Fibroblast of skin of right biceps (primary cell): Measurements from ENCODE around the gene ACBD4.

Experiments used
- DNase-seq: peaks from one replicate; pipeline ENCODE4 v3.0.0-alpha.2; 2013

ACBD4 gene

GRCh38 chr17:45161288-45162024 is 26.0 kb downstream of the ACBD4 start, which contains the start of gene HEXIM2:
TSS of gene HEXIM2 (plus strand) at chr17:45161875. CDS start at chr17:45162794, 919 bp downstream.
- DNase-seq: peak; percentile 100

DNA sequence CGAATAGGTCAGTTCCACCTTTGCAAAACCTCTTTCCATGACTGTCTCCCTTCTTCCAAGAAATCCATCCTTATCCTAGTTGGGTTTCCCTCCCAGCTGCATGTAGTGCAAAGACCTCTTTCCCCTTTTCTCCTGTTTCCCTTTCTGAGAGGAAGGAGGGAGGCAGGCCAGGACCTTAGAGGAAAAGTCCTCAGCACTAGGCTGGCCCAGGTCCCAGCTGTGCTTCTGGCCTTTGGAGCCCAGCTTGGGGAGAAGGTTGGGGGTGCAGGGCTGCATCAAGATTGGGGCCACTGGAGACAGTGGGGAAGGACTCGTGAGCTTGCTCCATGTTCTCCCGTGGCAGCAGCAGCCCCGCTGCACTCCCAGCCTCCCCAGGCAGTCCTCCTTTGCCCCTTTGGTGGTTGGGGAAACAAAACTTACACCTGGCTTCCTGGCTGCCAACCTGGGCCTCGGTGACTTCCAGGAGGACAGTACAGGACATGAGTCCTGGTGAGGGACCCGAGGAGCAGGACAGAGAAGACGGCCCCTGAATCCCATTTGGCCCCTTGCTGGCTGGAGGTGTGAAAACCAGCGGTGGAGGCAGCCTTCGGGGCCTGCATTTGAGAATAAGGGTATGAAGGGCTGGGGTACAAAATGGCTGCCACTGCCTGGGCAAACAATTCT is 26.7 kb downstream of the ACBD4 start:
- no peak for DNase-seq

DNA sequence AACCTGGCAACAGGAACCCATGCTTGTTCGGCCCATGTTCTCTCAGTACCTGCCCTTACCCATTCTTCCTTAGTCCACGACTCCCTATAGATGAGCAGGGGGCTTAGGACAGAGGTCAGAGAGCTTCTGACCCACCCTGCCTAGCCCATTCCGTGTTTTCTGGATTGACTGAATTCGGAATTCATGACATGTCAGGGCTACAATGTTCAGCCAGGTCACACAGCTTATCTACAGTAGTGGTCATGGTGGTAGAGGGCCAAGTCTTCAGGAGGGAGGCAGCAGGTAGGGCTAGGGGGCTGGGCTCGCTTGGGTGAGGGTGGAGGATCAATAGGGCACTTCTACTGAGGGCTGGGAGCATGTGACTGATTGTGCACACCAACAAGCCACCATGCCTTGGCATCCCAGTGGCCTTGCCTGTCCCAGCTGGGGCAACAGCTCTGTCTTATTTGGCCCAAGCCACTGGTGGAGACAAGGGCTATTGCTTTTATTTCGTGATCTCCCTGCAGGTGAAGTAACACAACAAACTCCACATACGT is 29.3 kb downstream of the ACBD4 start:
- DNase-seq: no peak

GRCh38 chr17:45168991-45169752 is 33.7 kb downstream of the ACBD4 start:
- DNase-seq: no peak

DNA sequence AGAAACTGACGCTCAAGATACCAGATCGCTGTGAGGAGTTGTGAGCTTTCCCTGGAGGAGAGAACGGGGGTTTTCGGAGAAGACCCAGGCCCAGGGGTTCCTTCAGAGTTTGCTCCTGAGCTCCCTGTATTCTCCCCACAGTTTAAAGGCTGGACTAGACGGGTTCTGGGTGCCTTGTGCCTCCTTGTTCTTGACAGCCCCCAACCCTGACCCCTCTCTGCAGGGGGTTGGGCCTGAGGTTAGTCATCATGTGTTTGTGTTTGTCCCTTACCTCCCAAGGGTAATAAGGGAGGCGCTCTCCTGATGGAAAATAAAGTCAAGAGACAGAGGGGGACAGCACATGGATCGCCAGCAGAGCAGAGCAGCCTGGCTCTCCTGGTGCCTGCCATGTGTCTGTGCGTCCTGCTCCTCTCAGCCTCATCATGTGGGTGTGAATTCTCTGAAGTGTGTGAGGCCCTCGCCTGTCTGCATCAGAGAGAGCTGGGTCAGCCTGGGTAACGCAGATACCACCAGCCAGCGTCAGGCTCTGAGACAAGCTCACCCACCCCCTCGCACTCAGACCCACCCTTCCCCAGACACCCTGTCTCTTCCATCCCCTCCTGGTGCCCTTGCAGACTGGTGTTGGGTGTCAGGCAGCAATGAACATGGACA is 34.9 kb downstream of the ACBD4 start:
- no peak for DNase-seq

- peak; percentile 65 for DNase-seq
These were observed 35.4 kb downstream of the ACBD4 start for GRCh38 chr17:45170931-45171337.

GRCh38 chr17:45171338-45172231 is 36.1 kb downstream of the ACBD4 start:
- DNase-seq: peak; percentile 31

GRCh38 chr17:45172232-45172540 is 36.7 kb downstream of the ACBD4 start:
- no peak for DNase-seq

DNA sequence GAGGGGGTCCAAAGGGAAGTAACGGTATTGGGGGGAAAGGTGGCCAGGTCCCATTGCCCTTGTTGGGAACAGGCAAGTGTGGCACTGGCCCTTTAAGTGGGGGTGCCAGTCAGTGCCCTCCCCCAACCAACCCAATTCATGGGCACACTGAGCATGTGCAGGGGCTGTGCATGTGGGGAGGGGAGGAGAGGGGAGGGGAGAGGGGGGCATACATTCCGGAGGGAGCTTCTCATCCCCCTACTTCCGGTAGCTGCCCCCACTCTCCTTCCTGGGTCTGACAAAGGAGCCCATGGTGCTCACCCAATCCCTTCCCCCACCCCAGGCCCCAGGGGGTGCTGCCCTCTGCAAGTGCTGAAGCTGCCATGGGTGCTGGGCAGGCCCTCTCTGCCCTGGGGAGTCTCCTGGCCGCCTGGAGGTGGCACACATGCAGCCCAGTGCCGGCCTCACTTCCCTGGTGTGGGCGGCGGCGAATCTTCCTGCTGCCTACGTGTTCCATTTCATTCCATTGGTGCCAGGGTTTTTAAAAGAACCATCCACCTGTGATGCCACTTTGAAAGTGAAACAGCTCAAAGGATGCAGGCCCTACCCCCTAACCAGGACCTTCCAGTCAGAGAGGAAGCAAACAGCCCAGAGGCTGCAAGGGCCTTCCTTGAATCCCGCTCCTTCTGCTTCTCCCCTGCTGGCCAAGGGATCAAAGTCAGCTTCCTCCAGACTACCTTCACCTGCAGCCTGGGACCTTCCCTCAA is 37.2 kb downstream of the ACBD4 start:
- peak; percentile 89 for DNase-seq

GRCh38 chr17:45175759-45176115 is 40.2 kb downstream of the ACBD4 start:
- DNase-seq: no peak

GRCh38 chr17:45177563-45177962 is 42.1 kb downstream of the ACBD4 start:
- DNase-seq: no peak

- DNase-seq: no peak
These were observed 48.7 kb downstream of the ACBD4 start for GRCh38 chr17:45184144-45184543.

DNA sequence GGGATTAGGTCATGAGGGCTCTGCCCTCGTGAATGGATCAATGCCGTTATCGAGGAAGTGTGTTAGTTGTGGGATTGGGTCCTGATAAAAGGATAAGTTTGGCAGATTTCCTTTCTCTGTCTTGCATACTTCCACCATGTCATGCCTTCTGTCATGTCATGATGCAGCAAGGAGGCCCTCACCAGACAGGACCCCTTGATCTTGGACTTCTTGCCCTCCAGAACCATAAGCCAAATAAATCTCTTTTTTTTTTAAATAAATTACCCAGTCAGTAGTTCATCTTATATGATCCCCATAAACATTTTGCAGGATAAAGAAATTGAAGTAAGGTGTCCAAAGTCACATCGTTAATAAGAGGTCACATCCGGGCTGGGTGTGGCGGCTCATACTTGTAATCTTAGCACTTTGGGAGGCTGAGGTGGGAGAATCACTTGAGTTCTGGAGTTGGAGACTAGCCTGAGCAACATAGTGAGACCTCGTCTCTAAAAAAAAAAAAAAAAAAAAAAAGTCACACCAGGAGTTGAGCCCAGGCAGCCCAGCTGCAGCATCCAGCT is 51.4 kb downstream of the ACBD4 start:
- no peak for DNase-seq

- no peak for DNase-seq
These were observed 53.5 kb downstream of the ACBD4 start for GRCh38 chr17:45189009-45189408.

- DNase-seq: no peak
These were observed 55.2 kb downstream of the ACBD4 start for GRCh38 chr17:45190503-45191255.
